Neural cell (in vitro differentiated cells): Measurements from ENCODE around the gene ADD3. TPM values are rescaled to one million over a fixed set of nuclear protein-coding genes. Genes with fewer than 3 reads are reported as not detected.

Source experiments
- H2AFZ ChIP-seq: fragments of 200-600, 300-800 bp; sonication (generic), shearing (Covaris generic); 2 replicates; pipeline ENCODE4 v1.6.0; 2014; ENCODE audit warnings: low read depth, mild to moderate bottlenecking, antibody characterized with exemption, low read length, moderate library complexity
- H3F3A ChIP-seq: fragments of 200-600 bp; shearing (Covaris generic); 2 replicates; pipeline ENCODE4 v1.6.1; 2016; ENCODE audit warnings: mild to moderate bottlenecking, moderate library complexity, mixed read lengths, antibody characterized with exemption, low read length; ENCODE audit not compliant: insufficient read depth, poor library complexity, severe bottlenecking
- H3K27ac ChIP-seq: fragments of 200-600, 300-800 bp; sonication (generic), shearing (Covaris generic); 2 replicates; pipeline ENCODE4 v1.5.1; 2014; ENCODE audit warnings: mild to moderate bottlenecking, low read length, moderate library complexity
- H3K27me3 ChIP-seq: fragments of 300-800, 200-600 bp; sonication (generic), shearing (Covaris generic); 2 replicates; pipeline ENCODE4 v1.6.0; 2014; ENCODE audit warnings: mild to moderate bottlenecking, low read depth, low read length, moderate library complexity; ENCODE audit not compliant: insufficient read depth
- H3K36me3 ChIP-seq: fragments of 300-800, 200-600 bp; sonication (generic), shearing (Covaris generic); 2 replicates; pipeline ENCODE4 v1.5.1; 2014; ENCODE audit warnings: mild to moderate bottlenecking, antibody characterized with exemption, low read length, moderate library complexity; ENCODE audit not compliant: insufficient read depth
- H3K4me2 ChIP-seq: fragments of 300-800, 200-600 bp; sonication (generic), shearing (Covaris generic); 2 replicates; pipeline ENCODE4 v1.6.0; 2014; ENCODE audit warnings: mild to moderate bottlenecking, low read length
- H3K4me3 ChIP-seq: fragments of 300-800, 200-600 bp; sonication (generic), shearing (Covaris generic); 2 replicates; pipeline ENCODE4 v1.5.1; 2014; ENCODE audit warnings: mild to moderate bottlenecking, low read length, moderate library complexity
- H3K79me2 ChIP-seq: fragments of 200-600 bp; shearing (Covaris generic); replicated peaks from 2 replicates; pipeline ENCODE4 v1.6.0; 2014; ENCODE audit warnings: mild to moderate bottlenecking, low read length, moderate library complexity; ENCODE audit not compliant: insufficient read depth
- H3K9ac ChIP-seq: fragments of 300-800, 200-600 bp; sonication (generic), shearing (Covaris generic); 2 replicates; pipeline ENCODE4 v1.6.1; 2016; ENCODE audit warnings: mild to moderate bottlenecking, low read length, mixed read lengths
- H3K9me2 ChIP-seq: fragments of 200-600 bp; shearing (Covaris generic); 2 replicates; pipeline ENCODE4 v1.6.1; 2016; ENCODE audit warnings: mild to moderate bottlenecking, low read length, mixed read lengths; ENCODE audit not compliant: insufficient read depth
- H3K9me3 ChIP-seq: fragments of 200-600, 300-800 bp; sonication (generic), shearing (Covaris generic); 2 replicates; pipeline ENCODE4 v1.6.1; 2016; ENCODE audit warnings: mild to moderate bottlenecking, mixed run types, low read length, moderate library complexity, mixed read lengths
- H4K20me1 ChIP-seq: fragments of 200-600 bp; shearing (Covaris generic); 2 replicates; pipeline ENCODE4 v1.6.1; 2016; ENCODE audit warnings: mild to moderate bottlenecking, mixed run types; ENCODE audit not compliant: insufficient read depth
- EP300 ChIP-seq: fragments of 450-650 bp; conservative IDR thresholded peaks from 2 replicates; pipeline ENCODE4 v1.6.1; 2014; ENCODE audit warnings: antibody characterized with exemption, mild to moderate bottlenecking, moderate library complexity; ENCODE audit not compliant: poor library complexity, severe bottlenecking
- EZH2 ChIP-seq: fragments of 200-600, 300-800 bp; shearing (Covaris generic), sonication (generic); IDR thresholded peaks from 2 replicates; pipeline ENCODE4 v1.6.1; 2014; ENCODE audit warnings: antibody characterized with exemption, low read length, borderline replicate concordance, mild to moderate bottlenecking; ENCODE audit not compliant: insufficient read depth, poor library complexity, severe bottlenecking
- MXI1 ChIP-seq: fragments of 450-650 bp; conservative IDR thresholded peaks from 2 replicates; pipeline ENCODE4 v1.6.1; 2014; ENCODE audit warnings: antibody characterized with exemption, mild to moderate bottlenecking; ENCODE audit not compliant: poor library complexity, severe bottlenecking
- POLR2AphosphoS5 ChIP-seq: IDR thresholded peaks from 2 replicates; pipeline ENCODE4 v1.6.1; 2012
- RAD21 ChIP-seq: fragments of 450-650 bp; conservative IDR thresholded peaks from 2 replicates; pipeline ENCODE4 v1.6.1; 2014; ENCODE audit warnings: antibody characterized with exemption, mild to moderate bottlenecking, moderate library complexity
- SMC3 ChIP-seq: fragments of 450-650 bp; conservative IDR thresholded peaks from 2 replicates; pipeline ENCODE4 v1.6.1; 2014; ENCODE audit warnings: antibody characterized with exemption, mild to moderate bottlenecking, moderate library complexity; ENCODE audit not compliant: poor library complexity
- TAF1 ChIP-seq: IDR thresholded peaks from 2 replicates; pipeline ENCODE4 v1.6.1; 2012; ENCODE audit warnings: low read depth
- polyA plus RNA-seq: library from polyadenylated mRNA; depleted of rRNA; stranded (reverse); fragments of >200 nt; gene quantifications from 2 replicates; pipeline ENCODE4 v1.2.3, GENCODE V29; 2014
- TF ChIP-seq, protein P1 (sequence below): IDR thresholded peaks from 2 replicates; pipeline ENCODE4 v1.6.1; 2012; ENCODE audit warnings: borderline replicate concordance
- TF ChIP-seq, protein P2 (sequence below): fragments of 450-650 bp; IDR thresholded peaks from 2 replicates; pipeline ENCODE4 v1.5.1; 2014; ENCODE audit warnings: antibody characterized with exemption, mild to moderate bottlenecking, moderate library complexity; ENCODE audit not compliant: poor library complexity, severe bottlenecking

Gene ADD3
- polyA plus RNA-seq, 1 donor from 2014 or later = 40.6 TPM

DNA sequence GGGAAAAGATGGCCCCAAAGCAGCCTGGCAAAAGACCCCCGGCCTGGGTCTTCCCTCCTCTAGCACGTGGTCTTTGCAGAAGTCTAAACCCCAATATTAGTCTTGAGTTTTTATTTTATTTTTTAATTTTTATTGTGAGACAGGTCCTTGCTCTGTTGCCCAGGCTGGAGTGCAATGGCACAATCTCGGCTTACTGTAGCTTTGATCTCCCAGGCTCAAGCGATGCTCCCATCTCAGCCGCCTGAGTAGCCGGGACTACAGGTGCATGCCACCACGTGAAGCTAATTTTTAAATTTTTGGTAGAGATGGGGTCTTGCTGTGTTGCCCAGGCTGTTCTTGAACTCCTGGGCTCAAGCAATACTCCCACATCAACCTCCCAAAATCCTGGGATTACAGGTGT lies 159.4 kb downstream of the ADD3 start:
- Histone ChIP-seq H2AFZ (no peak overlapping the region), H3K79me2 (no peaks in the 10 kb centered on the region), H3K27me3 (peaks cover 47% of the 10 kb centered on the region), H3F3A (no peaks in the 10 kb centered on the region), H4K20me1 (no peaks in the 10 kb centered on the region), H3K4me2 (no peak overlapping the region), H3K36me3 (no peaks in the 10 kb centered on the region), H3K9me3 (no peaks in the 10 kb centered on the region), H3K9me2 (no peaks in the 10 kb centered on the region), H3K4me3 (no peak overlapping the region), H3K9ac (no peak overlapping the region), H3K27ac (no peak overlapping the region)
- TF ChIP-seq MXI1 (no peak), EZH2 (no peak), RAD21 (no peak), SMC3 (no peak), POLR2AphosphoS5 (no peak), TAF1 (no peak)
- TF ChIP-seq, protein P1, sequence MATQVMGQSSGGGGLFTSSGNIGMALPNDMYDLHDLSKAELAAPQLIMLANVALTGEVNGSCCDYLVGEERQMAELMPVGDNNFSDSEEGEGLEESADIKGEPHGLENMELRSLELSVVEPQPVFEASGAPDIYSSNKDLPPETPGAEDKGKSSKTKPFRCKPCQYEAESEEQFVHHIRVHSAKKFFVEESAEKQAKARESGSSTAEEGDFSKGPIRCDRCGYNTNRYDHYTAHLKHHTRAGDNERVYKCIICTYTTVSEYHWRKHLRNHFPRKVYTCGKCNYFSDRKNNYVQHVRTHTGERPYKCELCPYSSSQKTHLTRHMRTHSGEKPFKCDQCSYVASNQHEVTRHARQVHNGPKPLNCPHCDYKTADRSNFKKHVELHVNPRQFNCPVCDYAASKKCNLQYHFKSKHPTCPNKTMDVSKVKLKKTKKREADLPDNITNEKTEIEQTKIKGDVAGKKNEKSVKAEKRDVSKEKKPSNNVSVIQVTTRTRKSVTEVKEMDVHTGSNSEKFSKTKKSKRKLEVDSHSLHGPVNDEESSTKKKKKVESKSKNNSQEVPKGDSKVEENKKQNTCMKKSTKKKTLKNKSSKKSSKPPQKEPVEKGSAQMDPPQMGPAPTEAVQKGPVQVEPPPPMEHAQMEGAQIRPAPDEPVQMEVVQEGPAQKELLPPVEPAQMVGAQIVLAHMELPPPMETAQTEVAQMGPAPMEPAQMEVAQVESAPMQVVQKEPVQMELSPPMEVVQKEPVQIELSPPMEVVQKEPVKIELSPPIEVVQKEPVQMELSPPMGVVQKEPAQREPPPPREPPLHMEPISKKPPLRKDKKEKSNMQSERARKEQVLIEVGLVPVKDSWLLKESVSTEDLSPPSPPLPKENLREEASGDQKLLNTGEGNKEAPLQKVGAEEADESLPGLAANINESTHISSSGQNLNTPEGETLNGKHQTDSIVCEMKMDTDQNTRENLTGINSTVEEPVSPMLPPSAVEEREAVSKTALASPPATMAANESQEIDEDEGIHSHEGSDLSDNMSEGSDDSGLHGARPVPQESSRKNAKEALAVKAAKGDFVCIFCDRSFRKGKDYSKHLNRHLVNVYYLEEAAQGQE = no peak
- TF ChIP-seq, protein P2, sequence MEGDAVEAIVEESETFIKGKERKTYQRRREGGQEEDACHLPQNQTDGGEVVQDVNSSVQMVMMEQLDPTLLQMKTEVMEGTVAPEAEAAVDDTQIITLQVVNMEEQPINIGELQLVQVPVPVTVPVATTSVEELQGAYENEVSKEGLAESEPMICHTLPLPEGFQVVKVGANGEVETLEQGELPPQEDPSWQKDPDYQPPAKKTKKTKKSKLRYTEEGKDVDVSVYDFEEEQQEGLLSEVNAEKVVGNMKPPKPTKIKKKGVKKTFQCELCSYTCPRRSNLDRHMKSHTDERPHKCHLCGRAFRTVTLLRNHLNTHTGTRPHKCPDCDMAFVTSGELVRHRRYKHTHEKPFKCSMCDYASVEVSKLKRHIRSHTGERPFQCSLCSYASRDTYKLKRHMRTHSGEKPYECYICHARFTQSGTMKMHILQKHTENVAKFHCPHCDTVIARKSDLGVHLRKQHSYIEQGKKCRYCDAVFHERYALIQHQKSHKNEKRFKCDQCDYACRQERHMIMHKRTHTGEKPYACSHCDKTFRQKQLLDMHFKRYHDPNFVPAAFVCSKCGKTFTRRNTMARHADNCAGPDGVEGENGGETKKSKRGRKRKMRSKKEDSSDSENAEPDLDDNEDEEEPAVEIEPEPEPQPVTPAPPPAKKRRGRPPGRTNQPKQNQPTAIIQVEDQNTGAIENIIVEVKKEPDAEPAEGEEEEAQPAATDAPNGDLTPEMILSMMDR = no peak

DNA sequence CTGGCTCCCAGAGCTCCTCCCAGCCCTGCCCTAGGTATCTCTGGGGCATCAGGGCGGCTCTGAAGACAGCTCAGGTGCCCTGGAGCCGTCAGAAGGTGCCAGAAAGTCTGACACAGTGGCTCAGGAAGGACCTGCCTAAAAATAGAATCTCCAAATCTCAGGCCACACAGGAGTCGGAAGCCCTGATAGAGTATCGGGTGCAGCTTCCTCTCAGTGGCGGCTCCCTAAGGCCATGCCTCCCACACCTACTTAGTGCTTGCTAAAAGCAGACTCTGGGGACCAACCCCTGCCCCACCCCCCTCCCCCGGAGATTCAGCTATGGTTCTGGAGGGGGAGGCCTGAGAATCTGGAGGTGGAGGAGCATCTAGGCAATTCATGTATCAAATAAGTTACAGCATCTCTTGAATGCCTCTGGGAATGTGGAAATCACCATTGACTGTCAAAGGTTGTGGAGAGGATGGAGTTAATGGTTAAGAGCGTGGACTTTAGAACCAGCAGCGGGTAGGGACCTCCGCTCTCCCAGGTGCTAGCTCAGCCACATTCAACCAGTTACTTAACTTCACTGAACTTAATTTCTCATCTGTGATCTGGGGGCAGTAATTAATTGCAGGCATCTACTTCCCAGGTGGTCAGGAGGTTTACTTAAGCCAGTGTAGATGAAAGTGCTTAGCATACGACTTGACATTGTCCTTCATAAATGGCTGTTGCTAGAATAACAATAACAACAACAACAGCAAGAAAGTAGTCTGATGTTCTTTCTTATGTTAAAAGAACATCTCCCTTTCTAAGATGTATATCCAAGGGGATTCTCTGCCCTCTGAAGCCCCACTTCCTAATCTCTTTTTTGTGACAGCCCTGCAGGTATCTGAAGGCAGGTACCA lies 161.1 kb downstream of the ADD3 start:
- no peak overlapping the region for H3K27ac ChIP-seq
- no peak overlapping the region for H3K9ac ChIP-seq
- H3K4me3 ChIP-seq = no peak overlapping the region
- peaks cover 47% of the 10 kb centered on the region for H3K27me3 ChIP-seq
- TF ChIP-seq EZH2 = no peak
- TF ChIP-seq MXI1 = no peak
- TF ChIP-seq RAD21 = no peak
- TF ChIP-seq, protein P2 = no peak
- no peak for TF ChIP-seq SMC3
- TF ChIP-seq, protein P1 = no peak
- TF ChIP-seq EP300 = no peak
- no peak for TF ChIP-seq TAF1
- TF ChIP-seq POLR2AphosphoS5 = no peak
- H3K9me3 ChIP-seq = no peaks in the 10 kb centered on the region
- no peaks in the 10 kb centered on the region for H3K9me2 ChIP-seq
- H4K20me1 ChIP-seq = no peaks in the 10 kb centered on the region
- no peak overlapping the region for H2AFZ ChIP-seq
- H3F3A ChIP-seq = no peaks in the 10 kb centered on the region
- H3K36me3 ChIP-seq = no peaks in the 10 kb centered on the region
- H3K4me2 ChIP-seq = no peak overlapping the region
- no peaks in the 10 kb centered on the region for H3K79me2 ChIP-seq
